HG02852 (cell line): ENCODE measurements around the gene TMEM178B.

Source experiments
- ATAC-seq: cut with Tn5 transposase; IDR thresholded peaks from one replicate; pipeline ENCODE4 v1.9.1; 2021; ENCODE audit warnings: mild to moderate bottlenecking, moderate library complexity; ENCODE audit not compliant: unreplicated experiment

TMEM178B gene

GRCh38 chr7:141213226-141213625 is 139.4 kb downstream of the TMEM178B start:
- ATAC-seq = no peak

GRCh38 chr7:141217938-141218337 is 144.1 kb downstream of the TMEM178B start:
- ATAC-seq = no peak

- no peak for ATAC-seq
These were observed 145.1 kb downstream of the TMEM178B start for GRCh38 chr7:141218941-141219340.

GRCh38 chr7:141220263-141220880 is 146.5 kb downstream of the TMEM178B start:
- ATAC-seq = no peak

- ATAC-seq = no peak
These were observed 147.2 kb downstream of the TMEM178B start for GRCh38 chr7:141221007-141221612.

- ATAC-seq = no peak
These were observed 152.2 kb downstream of the TMEM178B start for GRCh38 chr7:141225916-141226618.

GRCh38 chr7:141227454-141227853 is 153.6 kb downstream of the TMEM178B start:
- no peak for ATAC-seq

- no peak for ATAC-seq
These were observed 154.6 kb downstream of the TMEM178B start for GRCh38 chr7:141228482-141228881.

GRCh38 chr7:141231018-141231792 is 157.3 kb downstream of the TMEM178B start:
- no peak for ATAC-seq

GRCh38 chr7:141232286-141233051 is 158.6 kb downstream of the TMEM178B start:
- no peak for ATAC-seq

- ATAC-seq = no peak
These were observed 160.7 kb downstream of the TMEM178B start for GRCh38 chr7:141234335-141235105.

- ATAC-seq = no peak
These were observed 161.8 kb downstream of the TMEM178B start for GRCh38 chr7:141235656-141236055.

GRCh38 chr7:141238596-141239243 is 164.9 kb downstream of the TMEM178B start:
- no peak for ATAC-seq

- no peak for ATAC-seq
These were observed 165.8 kb downstream of the TMEM178B start for GRCh38 chr7:141239661-141240060.

GRCh38 chr7:141242568-141242967 is 168.7 kb downstream of the TMEM178B start:
- no peak for ATAC-seq

GRCh38 chr7:141243368-141243767 is 169.5 kb downstream of the TMEM178B start:
- no peak for ATAC-seq

GRCh38 chr7:141244435-141244834 is 170.6 kb downstream of the TMEM178B start:
- ATAC-seq = no peak

GRCh38 chr7:141246426-141246825 is 172.6 kb downstream of the TMEM178B start:
- no peak for ATAC-seq

GRCh38 chr7:141251180-141251579 is 177.3 kb downstream of the TMEM178B start:
- ATAC-seq = no peak
